Astrocyte of the hippocampus (primary cell): Measurements from ENCODE around the gene TXNL4A.

Experiments
- DNase-seq: peaks from one replicate; pipeline ENCODE4 v3.0.0; 2011; ENCODE audit warnings: low read depth, low spot score

TXNL4A gene

DNA sequence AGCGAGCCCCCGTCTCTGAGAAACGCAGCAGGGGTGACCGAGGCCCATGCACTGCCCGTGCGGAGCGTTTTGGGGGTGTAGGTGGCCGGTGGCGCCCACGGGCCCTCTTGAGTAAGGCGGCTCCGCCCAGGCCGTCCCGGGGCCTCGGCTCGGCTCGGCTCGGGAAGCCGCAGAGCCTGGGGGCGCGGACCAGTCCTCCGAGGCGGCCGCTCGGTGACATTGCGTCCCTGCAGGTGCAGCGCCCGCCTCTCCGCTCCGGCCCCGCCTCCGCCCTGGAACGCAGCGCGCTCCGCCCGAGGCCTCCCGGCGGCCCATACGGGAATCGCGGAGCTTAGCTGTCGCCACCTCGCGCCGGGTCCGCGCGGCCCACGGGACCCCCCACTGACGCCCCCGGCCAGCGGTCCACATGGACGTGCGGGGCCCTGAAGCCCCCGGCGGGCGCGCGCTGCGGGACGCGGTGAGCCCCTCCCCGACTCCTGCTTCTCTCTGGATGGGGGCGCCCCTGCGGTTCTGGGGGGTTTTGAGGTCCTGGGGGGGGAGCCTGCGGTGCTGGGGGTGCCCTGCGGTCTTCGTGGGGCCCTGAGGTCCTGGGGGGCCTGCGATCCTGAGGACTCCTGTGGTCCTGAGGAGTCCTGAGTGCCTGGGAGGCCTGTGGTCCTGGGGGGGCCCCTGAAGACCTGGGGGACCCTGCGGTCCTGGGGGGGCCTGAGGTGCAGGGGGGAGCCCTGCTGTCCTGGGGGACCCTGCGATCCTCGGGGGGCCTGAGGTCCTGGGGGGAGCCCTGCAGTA lies 23.8 kb downstream of the TXNL4A start, which contains the start of gene HSBP1L1:
Gene HSBP1L1 (plus strand): TSS at position 314 of the 789 bp plus-strand sequence. CDS start 93 bp downstream, at position 407.
- DNase-seq: peak; percentile 76

DNA sequence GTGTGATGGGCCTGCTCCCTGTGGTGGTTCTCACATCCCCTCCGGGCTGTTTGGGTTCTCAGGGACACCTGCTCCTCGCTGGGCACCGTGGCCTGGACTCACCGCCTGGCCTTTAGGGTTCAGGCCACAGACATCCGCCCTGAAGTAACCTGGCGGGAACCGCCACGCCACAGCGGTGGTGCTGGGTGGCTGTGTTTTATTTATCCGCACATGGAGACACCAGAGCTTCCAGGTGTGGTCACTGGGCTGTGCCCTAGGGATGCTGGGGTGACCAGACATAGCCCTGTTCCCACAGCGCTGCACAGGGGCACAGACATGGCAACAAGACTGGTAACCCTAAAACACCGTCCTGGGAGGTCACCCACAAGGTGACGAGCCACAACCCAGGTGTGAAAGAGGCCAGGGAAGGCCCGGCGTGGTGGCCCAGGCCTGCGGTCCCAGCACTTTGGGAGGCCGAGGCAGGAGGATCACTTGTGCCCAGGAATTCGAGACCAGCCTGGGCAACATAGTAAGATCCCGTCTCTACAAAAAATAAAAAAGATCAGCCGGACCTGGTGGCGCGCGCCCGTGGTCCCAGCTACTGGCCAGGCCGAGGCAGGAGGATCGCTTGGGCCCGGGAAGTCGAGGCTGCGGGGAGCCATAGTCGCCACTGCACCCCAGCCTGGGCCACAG lies 24.6 kb downstream of the TXNL4A start:
- no peak for DNase-seq

GRCh38 chr18:79962835-79963657 lies 25.3 kb downstream of the TXNL4A start:
- no peak for DNase-seq

GRCh38 chr18:79962311-79962710 lies 26.1 kb downstream of the TXNL4A start:
- peak; percentile 76 for DNase-seq

- DNase-seq: no peak
Observed at GRCh38 chr18:79961527-79962291, 26.7 kb downstream of the TXNL4A start.

GRCh38 chr18:79960921-79961526 lies 27.3 kb downstream of the TXNL4A start:
- no peak for DNase-seq

- peak; percentile 60 for DNase-seq
Observed at GRCh38 chr18:79960161-79960801, 28.1 kb downstream of the TXNL4A start.

- DNase-seq: no peak
Observed at GRCh38 chr18:79958981-79959380, 29.4 kb downstream of the TXNL4A start.

- no peak for DNase-seq
Observed at GRCh38 chr18:79956276-79956675, 32.1 kb downstream of the TXNL4A start.

GRCh38 chr18:79955302-79956075 lies 32.9 kb downstream of the TXNL4A start:
- DNase-seq: no peak

GRCh38 chr18:79954791-79955190 lies 33.6 kb downstream of the TXNL4A start:
- no peak for DNase-seq

GRCh38 chr18:79953971-79954651 lies 34.3 kb downstream of the TXNL4A start:
- DNase-seq: no peak

- no peak for DNase-seq
Observed at GRCh38 chr18:79952996-79953559, 35.3 kb downstream of the TXNL4A start.

GRCh38 chr18:79952456-79952995 lies 35.8 kb downstream of the TXNL4A start:
- DNase-seq: no peak

DNA sequence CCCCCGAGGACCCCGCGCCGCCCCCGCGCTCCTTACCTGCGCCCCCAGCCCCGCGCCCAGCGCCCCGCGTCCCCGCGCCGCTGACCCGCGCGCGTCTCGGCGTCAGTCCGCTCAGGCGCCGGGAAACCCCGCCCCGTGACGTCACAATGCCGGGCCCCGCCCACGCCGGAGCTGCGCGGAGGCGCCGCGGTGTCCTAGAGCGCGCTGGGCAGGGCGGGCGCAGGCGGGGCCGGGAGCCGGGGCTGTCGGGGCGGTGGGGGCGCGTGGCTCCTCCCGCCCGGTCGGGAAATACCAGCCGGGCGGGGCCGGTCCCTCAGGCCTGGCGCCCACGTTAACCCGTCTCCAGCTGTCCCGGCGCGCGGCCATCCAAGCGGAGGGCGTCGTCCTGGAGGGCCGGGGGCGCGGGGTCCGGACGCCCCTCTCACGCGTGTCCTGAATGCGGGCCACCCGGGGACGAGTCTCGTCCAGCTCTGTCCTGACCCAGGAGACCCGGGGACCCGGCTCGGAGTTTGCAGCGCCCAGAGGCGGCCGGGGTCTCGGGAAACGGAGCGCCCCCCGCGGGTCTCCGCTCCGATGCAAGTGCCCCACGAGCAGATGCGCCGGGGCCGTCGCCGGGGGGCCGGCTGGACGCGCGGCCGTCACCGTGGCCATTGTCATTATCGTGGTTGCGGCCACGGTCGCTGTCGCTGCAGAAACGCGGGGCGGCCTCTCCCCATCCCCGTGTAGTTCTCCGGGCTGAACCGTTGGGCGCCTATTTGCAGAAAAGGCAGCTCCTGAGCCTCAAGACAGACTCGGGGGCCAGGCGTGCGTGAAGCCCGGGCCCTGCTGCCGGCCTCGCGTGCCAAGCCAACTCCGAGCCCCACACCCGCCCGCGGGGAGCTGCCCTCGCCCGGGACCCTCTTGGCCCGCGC lies 36.6 kb downstream of the TXNL4A start, which contains the start of gene SLC66A2:
Gene SLC66A2 (minus strand): TSS at position 109 of the 911 bp plus-strand sequence. CDS start 727 bp downstream, outside the sequence.
- DNase-seq: peak; percentile 96

DNA sequence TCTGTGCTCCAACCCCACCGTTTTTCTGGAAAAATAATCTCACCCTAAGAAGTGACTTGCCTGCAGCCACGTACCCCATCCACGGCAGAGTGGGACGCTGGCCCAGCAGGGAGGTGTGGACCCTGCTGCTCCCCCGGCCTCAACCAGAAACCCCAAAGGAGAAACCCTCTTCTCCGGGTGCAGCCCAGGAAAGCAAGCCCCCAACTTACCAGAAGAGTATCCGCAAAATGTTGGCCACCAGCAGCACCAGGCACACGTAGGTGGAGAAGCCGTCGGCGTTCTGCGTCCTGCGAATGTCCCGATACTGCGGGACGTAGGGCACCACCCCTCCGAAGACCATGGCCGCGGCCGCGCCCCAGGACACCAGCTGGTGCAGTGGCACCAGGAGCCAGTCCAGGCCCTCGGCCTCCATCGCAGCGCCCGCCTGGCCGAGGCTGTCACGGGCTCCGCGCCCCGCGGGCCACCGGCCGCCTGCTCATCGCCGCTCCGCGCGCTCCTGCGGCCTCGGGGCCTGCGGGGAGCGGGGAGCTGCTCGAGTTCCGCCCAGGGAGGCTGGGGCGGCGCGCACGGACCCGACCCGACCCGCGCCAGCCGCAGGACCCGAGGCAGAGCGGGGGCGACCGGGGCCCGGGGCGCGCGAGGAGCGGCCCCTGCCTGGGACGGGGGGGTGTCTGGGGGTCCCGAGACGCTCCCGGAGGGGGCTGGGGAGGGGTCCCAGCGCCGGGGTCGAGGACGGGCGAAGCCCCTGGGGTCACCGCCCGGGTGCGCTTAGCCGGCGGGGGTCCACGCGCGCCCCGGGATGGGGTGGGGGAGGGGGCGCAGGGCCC lies 37.6 kb downstream of the TXNL4A start:
- DNase-seq: peak; percentile 69
